Right lobe of liver (tissue), 6 donors: ENCODE measurements around the gene SGCE. TPM values are rescaled to one million over a fixed set of nuclear protein-coding genes. Genes with fewer than 3 reads are reported as not detected.

ENCODE experiments used
- ATAC-seq, 4 donors: fragments of 200-7000 bp; cut with Tn5 transposase; one replicate each; pipeline ENCODE4 v1.9.1; 2020; ENCODE audit warnings: mild to moderate bottlenecking in 4 of 4, moderate library complexity in 4 of 4
- DNase-seq, 3 donors: peaks; one replicate each; pipeline ENCODE4 v3.0.0-alpha.2; 2020
- H3K27ac ChIP-seq, 3 donors: fragments of 200-600 bp; one replicate each; pipeline ENCODE4 v1.8.0; 2022
- H3K27me3 ChIP-seq, 2 donors: fragments of 200-600 bp; one replicate each; pipeline ENCODE4 v1.8.0; 2022
- H3K36me3 ChIP-seq, 4 donors: fragments of 200-600 bp; sonication (generic) in 1 of 4; one replicate each; pipeline versions ENCODE4 v1.5.1 to v1.8.0; 2017 to 2022; ENCODE audit warnings: control low read depth in 1 of 4
- H3K4me1 ChIP-seq, 4 donors: fragments of 200-600 bp; sonication (generic) in 1 of 4; one replicate each; pipeline versions ENCODE4 v1.5.1 to v1.8.0; 2017 to 2022; ENCODE audit warnings: control low read depth in 1 of 4
- H3K4me3 ChIP-seq, 3 donors: fragments of 200-600 bp; one replicate each; pipeline ENCODE4 v1.8.0; 2022
- H3K9me3 ChIP-seq, 4 donors: fragments of 200-600 bp; sonication (generic) in 1 of 4; one replicate each; pipeline versions ENCODE4 v1.5.1 to v1.8.0; 2017 to 2022; ENCODE audit warnings: control low read depth in 1 of 4
- CTCF ChIP-seq, 4 donors: fragments of 200-600 bp in 3 of 4; fragments of 450-650 bp in 1 of 4; IDR thresholded peaks; one replicate each; pipeline versions ENCODE4 v1.5.1 to v1.8.0; 2016 to 2022; ENCODE audit warnings: antibody characterized with exemption in 4 of 4, mild to moderate bottlenecking in 2 of 4
- POLR2A ChIP-seq: fragments of 450-650 bp; IDR thresholded peaks from one replicate; pipeline ENCODE4 v1.6.1; 2017; ENCODE audit warnings: antibody characterized with exemption, mild to moderate bottlenecking
- WGBS: methylation state at CpG from one replicate; pipeline ENCODE4 v1.1.6; 2018; ENCODE audit warnings: low coverage, low lambda C conversion rate; ENCODE audit not compliant: insufficient coverage; ENCODE audit errors: missing lambda C conversion rate; 5-methylcytosine and 5-hydroxymethylcytosine counted together
- intact Hi-C, 2 donors: fragments of 100-400 bp; cut with DNase I; formaldehyde crosslinking; loops; one replicate each; pipeline versions ENCODE4 v1.11.2 to v1.14.1; 2022
- total RNA-seq, 6 experiments: library from RNA; depleted of rRNA in 2 of 6; stranded (reverse); fragments of >200 nt in 2 of 6; fragmentation: NEBNext Ultra II Directional in 3 of 6; extraction: Animal tissue kit (Norgen Biotek cat#: 25700) in 3 of 6; gene quantifications; one replicate each; pipeline versions ENCODE4 v1.1.0 to v1.2.4, GENCODE V29; 2016 to 2023
- donor health status: DM: no; HTN: yes; CAD: no.
- donor health status: DM: no; HTN: no; CAD: no.
- donor health status: DM: no; HTN: no; CAD: no.
- donor health status: DM: no; HTN: yes; CAD: no.
- donor health status: DM: no; HTN: yes; CAD: no.

SGCE gene
- total RNA-seq, 6 experiments from 2014 or later = 4.2 to 17.8 (median 14.8) TPM

DNA sequence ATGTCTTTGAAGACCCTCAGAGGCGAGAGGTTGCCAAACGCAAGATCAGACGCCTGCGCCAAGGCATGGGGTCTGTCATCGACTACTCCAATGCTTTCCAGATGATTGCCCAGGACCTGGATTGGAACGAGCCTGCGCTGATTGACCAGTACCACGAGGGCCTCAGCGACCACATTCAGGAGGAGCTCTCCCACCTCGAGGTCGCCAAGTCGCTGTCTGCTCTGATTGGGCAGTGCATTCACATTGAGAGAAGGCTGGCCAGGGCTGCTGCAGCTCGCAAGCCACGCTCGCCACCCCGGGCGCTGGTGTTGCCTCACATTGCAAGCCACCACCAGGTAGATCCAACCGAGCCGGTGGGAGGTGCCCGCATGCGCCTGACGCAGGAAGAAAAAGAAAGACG lies 8.1 kb upstream of the SGCE start:
- DNase-seq = peak in 1 of 3 donors; percentile 48
- H3K36me3 ChIP-seq = no peaks in the 10 kb centered on the region
- H3K4me1 ChIP-seq = no peaks in the 10 kb centered on the region
- H3K27ac ChIP-seq = no peak overlapping the region
- H3K27me3 ChIP-seq = no peaks in the 10 kb centered on the region
- ATAC-seq = no peak
- H3K4me3 ChIP-seq = no peak overlapping the region
- TF ChIP-seq CTCF (IDR thresholded peaks at IDR 0.05) (no peak), POLR2A (no peak)
- no peaks in the 10 kb centered on the region for H3K9me3 ChIP-seq
- WGBS = 100% methylated on average over 1 of the region's 23 CpGs
- intact Hi-C loops = no loop called here

GRCh38 chr7:94662548-94662947 lies 6.6 kb upstream of the SGCE start:
- intact Hi-C loops = no loop called here
- H3K4me1 ChIP-seq = no peaks in the 10 kb centered on the region
- no peak overlapping the region for H3K27ac ChIP-seq
- no peaks in the 10 kb centered on the region for H3K36me3 ChIP-seq
- no peak for TF ChIP-seq POLR2A
- TF ChIP-seq CTCF (IDR thresholded peaks at IDR 0.05) = no peak
- H3K9me3 ChIP-seq = peaks cover 0 to 2% (median 0%) of the 10 kb centered on the region in 4 donors
- H3K27me3 ChIP-seq = no peaks in the 10 kb centered on the region
- no peak overlapping the region for H3K4me3 ChIP-seq
- no peak for ATAC-seq
- WGBS = 30% methylated on average over 1 of the region's 1 CpG
- DNase-seq = no peak

- H3K27ac ChIP-seq = no peak overlapping the region
- H3K4me1 ChIP-seq = no peaks in the 10 kb centered on the region
- intact Hi-C loops = no loop called here
- no peaks in the 10 kb centered on the region for H3K36me3 ChIP-seq
- no peak overlapping the region for H3K4me3 ChIP-seq
- H3K9me3 ChIP-seq = peaks cover 0 to 2% (median 0%) of the 10 kb centered on the region in 4 donors
- DNase-seq = no peak
- ATAC-seq = no peak
- peaks cover 0 to 3% of the 10 kb centered on the region in 2 donors for H3K27me3 ChIP-seq
- TF ChIP-seq POLR2A = no peak
- TF ChIP-seq CTCF (IDR thresholded peaks at IDR 0.05) = no peak
Observed at GRCh38 chr7:94660006-94660405, 4.1 kb upstream of the SGCE start.

DNA sequence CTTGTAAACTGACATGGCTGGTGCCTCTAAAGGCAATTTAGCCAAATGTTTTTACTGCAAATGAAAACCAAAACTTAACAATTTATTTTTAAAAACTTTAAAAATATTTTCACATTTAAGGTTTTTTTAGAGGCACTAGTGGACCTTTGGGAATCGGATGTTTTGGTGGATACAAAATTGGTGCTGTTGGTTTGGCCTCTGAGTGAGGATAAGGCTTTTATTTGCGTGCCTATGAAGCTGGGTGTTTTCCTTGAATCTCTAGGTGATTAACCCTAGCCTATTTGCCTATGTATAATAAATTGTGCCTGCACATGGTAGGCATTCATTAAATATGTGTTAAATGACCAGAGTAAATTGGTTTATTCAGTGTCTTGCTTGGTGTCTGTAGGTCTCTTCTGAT lies 2.9 kb upstream of the SGCE start:
- H3K36me3 ChIP-seq = no peaks in the 10 kb centered on the region
- peaks cover 0 to 4% of the 10 kb centered on the region in 2 donors for H3K27me3 ChIP-seq
- H3K27ac ChIP-seq = peak overlapping the region in 1 of 3 donors; percentile 18
- peak overlapping the region in 1 of 3 donors; percentile 6 for H3K4me3 ChIP-seq
- no peak for ATAC-seq
- TF ChIP-seq CTCF (IDR thresholded peaks at IDR 0.05) (no peak), POLR2A (no peak)
- peaks cover 0 to 2% (median 0%) of the 10 kb centered on the region in 4 donors for H3K9me3 ChIP-seq
- intact Hi-C loops = no loop called here
- DNase-seq = no peak
- WGBS = 42% methylated on average over 2 of the region's 2 CpGs
- H3K4me1 ChIP-seq = no peaks in the 10 kb centered on the region
